ENCODE data around the gene HMGB2.

Gene HMGB2

DNA sequence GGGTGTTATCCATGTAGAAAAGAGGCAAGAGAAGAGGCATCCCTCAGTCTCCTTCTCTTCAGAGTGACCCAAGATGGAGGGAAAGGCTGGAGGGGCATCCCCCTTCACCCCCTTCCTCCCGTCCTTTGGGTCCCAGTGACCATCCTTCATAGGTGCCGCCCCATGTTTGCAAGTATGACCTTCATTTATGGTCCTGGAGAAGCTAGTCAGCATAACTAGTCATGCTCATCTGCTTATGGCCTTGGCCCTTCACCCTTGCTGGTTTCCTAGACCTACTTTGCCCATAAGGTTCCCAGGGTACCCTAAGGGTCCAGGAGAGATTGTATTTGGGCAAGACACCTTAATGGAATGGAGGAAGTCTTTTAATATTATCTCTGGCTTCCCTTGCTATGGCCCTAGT is 46.7 kb downstream of the HMGB2 start:
- DNase-seq, result no peak

DNA sequence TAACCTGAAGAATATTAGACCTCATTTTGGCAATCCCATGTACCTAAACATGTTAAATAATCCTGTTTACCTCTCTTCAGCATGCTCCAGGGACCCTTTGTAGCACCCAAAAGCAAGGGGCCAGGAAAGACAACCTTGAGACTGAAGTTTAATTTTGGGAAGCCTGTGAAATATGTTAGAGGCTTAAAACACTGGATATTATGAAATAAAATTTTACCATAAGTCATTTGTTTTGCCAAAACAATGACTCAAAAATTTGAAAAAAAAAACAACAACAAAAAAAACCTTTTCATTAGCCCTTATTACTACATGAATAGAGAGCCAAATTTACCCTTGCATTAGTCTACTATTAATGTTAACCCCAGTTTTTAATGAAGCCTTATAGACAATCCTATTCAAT is 49.7 kb downstream of the HMGB2 start:
- no peak for DNase-seq

DNA sequence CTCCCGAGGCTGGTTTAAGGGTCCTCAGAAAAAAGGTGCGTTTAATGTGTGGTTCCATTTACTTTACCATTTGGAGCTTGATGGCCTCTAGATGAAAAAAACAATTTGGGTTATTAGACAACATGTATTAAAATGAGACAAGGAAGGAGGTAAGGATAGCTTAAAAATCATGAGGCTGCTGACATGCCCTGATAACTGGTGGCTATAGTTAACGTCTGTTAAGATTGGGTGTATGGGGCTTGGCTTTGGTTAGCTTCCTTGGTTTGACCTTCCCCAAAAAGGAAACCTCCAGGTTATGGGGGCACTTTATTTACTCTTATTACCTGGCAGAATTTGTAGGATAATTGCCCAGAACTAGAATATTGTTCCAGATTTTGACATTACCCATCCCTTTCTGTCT is 51.5 kb downstream of the HMGB2 start:
- DNase-seq, result no peak

DNA sequence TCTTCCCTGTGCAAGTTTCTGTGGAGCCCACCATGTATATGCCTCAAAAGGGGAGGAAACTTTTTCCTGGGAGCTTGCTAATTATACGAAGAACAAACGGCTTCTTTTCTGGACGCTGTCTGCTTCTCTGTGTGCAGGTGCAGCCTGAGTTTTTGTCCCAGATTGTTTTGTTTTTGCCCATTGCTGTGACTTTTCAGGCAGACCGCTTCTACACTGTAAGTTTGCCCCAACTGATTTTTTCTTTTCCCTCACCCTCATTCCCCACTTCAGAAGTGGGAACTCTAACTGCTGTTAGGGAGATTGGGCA is 51.9 kb downstream of the HMGB2 start:
- DNase-seq, result no peak

DNA sequence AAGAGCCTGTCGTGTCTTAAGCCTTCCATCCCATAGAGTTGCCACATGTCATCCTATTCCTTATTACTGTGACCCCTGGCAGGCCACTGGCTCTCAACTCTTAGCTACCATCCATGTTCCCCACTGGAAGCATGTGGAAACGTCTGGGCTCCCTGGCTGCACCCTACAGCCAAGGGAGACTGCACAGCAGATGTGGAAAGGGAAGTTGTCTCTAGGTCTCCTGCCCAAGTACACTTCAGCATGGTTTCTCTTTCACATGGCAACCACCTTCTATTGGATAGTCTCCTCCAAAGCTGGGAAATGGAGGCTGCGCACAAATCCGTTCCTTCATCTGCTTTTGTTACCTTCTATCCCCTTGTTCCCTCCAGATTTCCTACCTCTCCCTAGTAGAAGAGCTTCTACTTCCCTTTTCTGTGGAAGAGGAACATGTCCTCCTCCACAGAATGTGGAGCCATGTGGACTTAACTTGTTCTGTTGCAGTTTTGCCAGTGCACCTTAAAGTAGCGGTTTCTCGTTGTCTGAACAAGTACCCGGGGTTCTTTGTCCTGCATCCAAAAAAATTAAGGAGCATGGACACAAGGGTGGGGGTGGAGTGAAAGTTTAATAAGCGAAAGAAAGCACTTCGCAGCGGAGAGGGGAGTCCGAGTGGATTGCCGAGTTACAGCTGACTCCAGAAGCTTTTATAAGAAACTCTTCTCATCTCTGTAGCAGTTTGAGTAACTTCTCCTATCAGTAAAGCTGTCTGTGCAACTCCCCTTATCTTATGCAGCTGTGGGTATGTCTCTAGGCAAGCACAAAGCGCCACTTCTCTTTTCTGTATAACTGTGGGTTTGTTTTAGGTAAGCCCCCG is 52.5 kb downstream of the HMGB2 start:
- DNase-seq, result no peak
